GM06990 (cell line): ENCODE results near the gene WDR35.

Source experiments
- DNase-seq: peaks from one replicate; pipeline ENCODE4 v3.0.0-alpha.2; 2011; ENCODE audit not compliant: insufficient read length; ENCODE audit errors: extremely low read depth
- H3K27me3 ChIP-seq: replicated peaks from 2 replicates; pipeline ENCODE4 v1.6.0; 2011; ENCODE audit warnings: low read length; ENCODE audit not compliant: control insufficient read depth, insufficient read depth
- H3K36me3 ChIP-seq: 2 replicates; pipeline ENCODE4 v1.5.1; 2011; ENCODE audit warnings: low read length; ENCODE audit not compliant: control insufficient read depth, insufficient read depth
- H3K4me3 ChIP-seq: replicated peaks from 2 replicates; pipeline ENCODE4 v1.5.1; 2011; ENCODE audit warnings: low read depth, mild to moderate bottlenecking, control low read depth, low read length
- TF ChIP-seq, protein P1 (sequence below): IDR thresholded peaks from 2 replicates; pipeline ENCODE4 v1.5.1; 2011; ENCODE audit warnings: low read length, control low read depth, mild to moderate bottlenecking, inconsistent platforms; ENCODE audit not compliant: insufficient read depth, poor library complexity, severe bottlenecking

Gene WDR35

DNA sequence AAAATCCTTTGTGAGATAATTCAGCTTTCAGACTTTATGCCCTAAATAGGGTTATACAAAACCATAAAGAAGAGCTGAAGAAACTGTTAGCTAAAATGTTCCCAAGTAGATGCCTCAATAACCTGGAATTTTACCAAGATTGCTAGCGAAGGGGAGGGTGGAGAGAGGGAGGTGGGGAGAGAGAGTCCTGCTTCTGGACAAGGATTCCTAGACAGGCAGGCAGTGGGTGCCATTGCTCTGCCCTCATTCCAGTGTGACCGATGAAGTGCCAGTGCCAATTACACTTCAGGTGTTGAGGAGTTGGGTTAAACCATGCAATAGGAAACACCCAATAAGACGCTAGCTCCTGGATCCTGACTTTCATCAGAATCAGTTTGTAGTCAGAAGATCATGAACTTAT is 43.4 kb upstream of the WDR35 start:
- TF ChIP-seq, protein P1, sequence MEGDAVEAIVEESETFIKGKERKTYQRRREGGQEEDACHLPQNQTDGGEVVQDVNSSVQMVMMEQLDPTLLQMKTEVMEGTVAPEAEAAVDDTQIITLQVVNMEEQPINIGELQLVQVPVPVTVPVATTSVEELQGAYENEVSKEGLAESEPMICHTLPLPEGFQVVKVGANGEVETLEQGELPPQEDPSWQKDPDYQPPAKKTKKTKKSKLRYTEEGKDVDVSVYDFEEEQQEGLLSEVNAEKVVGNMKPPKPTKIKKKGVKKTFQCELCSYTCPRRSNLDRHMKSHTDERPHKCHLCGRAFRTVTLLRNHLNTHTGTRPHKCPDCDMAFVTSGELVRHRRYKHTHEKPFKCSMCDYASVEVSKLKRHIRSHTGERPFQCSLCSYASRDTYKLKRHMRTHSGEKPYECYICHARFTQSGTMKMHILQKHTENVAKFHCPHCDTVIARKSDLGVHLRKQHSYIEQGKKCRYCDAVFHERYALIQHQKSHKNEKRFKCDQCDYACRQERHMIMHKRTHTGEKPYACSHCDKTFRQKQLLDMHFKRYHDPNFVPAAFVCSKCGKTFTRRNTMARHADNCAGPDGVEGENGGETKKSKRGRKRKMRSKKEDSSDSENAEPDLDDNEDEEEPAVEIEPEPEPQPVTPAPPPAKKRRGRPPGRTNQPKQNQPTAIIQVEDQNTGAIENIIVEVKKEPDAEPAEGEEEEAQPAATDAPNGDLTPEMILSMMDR: no peak
- Histone ChIP-seq H3K36me3 (peaks cover 14% of the 10 kb centered on the region), H3K4me3 (no peak overlapping the region), H3K27me3 (no peaks in the 10 kb centered on the region)
- DNase-seq: no peak

DNA sequence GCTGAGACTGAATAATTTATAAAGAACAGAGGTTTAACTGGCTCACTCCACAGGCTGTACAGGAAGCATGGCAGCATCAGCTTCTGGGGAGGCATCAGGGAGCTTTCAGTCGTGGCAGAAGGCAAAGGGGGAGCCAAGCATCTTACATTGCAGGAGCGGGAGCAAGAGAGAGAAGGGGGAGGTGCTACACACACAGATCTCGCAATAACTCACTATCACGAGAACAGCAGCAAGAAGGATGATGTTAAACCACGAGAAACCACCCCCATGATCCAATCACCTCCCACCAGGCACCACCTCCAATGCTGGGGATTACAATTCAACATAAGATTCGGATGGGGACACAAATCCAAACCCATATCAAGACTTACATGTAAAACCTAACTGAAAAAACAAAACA is 40.3 kb upstream of the WDR35 start:
- peaks cover 9% of the 10 kb centered on the region for H3K36me3 ChIP-seq
- H3K27me3 ChIP-seq: no peaks in the 10 kb centered on the region
- TF ChIP-seq, protein P1: no peak

DNA sequence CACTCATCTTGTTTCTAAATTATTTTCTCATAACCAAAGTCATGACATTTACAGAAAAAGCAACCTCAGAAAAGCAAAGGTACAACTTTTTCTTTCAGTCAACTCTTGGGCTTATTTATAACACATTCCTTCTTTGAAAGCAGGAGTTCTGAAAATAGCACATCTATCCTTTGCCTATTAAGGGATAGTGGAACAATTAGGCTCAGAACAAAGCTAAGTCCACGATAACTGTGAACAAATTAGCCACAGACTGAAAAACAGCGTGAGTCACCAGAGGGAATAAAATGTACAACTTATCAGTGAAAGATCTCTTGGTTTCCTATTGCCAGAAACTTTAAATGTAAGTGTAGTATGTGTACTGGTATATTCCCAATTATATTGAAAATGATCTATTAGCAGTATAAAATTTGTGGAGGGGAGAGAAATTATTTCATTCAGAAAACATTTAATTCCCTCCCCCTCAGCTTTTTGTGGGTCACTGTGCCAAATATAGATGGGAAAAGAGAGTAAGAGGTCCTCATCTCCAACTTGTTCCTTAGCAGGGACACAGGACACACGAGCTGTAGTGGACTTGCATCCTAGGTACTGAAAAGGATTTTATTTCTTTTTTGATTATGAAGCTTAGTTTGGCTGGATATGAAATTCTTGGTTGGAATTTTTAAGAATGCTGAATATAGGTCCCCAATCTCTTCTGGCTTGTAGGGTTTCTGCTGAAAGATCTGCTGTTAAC is 38.0 kb upstream of the WDR35 start:
- no peak for DNase-seq
- Histone ChIP-seq H3K36me3 (peaks cover 2% of the 10 kb centered on the region), H3K4me3 (no peak overlapping the region), H3K27me3 (no peaks in the 10 kb centered on the region)
- TF ChIP-seq, protein P1: no peak

More for the DNA sequence above, 40.3 kb upstream of the WDR35 start:
- no peak overlapping the region for H3K4me3 ChIP-seq
- no peak for DNase-seq

DNA sequence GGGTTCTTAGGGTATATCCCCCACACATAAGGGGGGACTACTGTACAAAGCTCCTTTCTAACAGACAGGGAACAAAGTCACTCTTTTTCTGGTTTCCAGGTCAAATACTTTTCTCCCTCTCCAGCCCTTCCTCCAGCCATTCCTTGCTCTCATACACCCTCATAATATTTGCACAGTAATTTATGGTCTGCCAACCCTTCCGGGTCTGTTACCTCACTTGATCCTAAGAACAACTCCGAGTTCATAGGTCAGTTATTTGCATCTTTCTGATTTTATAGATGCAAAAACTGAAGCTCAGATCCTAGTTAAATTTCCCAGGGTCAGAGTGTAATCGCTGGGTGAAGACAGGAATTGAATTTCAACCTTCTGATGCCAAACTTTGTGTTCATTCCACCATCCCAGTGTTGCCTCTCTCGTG is 37.4 kb upstream of the WDR35 start:
- TF ChIP-seq, protein P1: no peak
- H3K27me3 ChIP-seq: no peaks in the 10 kb centered on the region
- H3K4me3 ChIP-seq: no peak overlapping the region
- DNase-seq: no peak
- H3K36me3 ChIP-seq: peaks cover 2% of the 10 kb centered on the region

DNA sequence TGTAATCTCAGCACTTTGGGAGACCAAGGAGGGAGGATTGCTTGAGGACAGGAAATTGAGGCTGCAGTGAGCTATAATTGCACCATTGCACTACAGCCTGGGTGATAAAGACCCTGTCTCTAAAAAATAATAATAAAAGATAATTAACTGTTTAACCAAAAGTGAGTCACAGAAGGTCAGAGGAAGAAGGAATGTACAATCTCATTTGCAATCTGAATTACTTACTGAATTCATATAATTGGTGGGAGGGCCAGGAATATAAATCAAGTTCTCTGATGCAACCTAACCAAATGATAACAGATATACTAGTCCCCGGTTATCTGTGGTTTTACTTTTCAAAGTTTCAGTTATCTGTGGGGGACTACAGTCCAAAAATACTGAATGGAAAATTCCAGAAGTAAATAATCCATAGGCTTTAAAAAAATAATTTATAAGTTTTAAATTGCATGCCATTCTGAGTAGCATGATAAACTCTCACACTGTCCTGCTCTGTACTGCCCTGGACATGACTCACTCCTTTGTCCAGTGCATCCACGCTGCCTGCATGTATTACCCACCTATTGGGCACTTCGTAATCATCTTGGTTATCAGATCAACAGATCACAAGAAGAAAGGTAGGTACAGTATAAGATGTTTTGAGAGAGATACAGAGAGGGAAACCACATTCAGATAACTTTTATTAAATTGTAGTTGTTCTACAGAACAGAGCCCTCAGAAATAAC is 35.3 kb upstream of the WDR35 start:
- no peak for DNase-seq
- TF ChIP-seq, protein P1: no peak
- H3K36me3 ChIP-seq: peaks cover 1% of the 10 kb centered on the region
- no peak overlapping the region for H3K4me3 ChIP-seq
- H3K27me3 ChIP-seq: no peaks in the 10 kb centered on the region
